ENCODE data around the gene GPX6. TPM values are rescaled to one million over a fixed set of nuclear protein-coding genes. Genes with fewer than 3 reads are reported as not detected.
"Not testable (repeated sequence)": the region's sequence is repeated elsewhere in the genome, so short reads cannot be mapped to it uniquely, and the experiment has no call there.

Gene GPX6
- total RNA-seq, 2 experiments from 2014 or later: not detected

DNA sequence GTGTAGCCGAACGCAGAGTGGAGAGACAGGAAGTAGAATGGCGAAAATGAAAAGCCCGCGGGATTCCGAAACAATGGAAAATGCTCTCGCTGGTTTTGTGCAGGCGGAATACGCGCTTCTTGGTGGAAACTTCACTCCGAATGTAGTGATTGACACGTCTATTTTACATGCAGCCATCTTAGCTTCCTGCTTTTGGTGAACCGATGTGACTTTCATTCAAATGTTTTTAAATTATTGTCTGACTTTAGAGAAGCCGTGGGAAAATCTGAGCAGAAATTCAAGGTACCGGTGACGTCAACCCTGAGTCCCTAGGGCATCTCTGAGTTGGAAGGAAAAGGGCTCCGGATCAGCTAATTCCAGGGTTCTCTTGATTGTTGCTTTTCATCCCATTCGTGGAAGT is 21.5 kb upstream of the GPX6 start:
- peak overlapping the region; percentile 54 for H3K4me3 Mint-ChIP-seq
- no peaks in the 10 kb centered on the region for H3K36me3 Mint-ChIP-seq
- peaks cover 5% of the 10 kb centered on the region for H3K9me3 Mint-ChIP-seq
- H3K27ac Mint-ChIP-seq: no peak overlapping the region
- DNase-seq: peak; percentile 2
- peaks cover 53% of the 10 kb centered on the region for H3K27me3 Mint-ChIP-seq
- H3K4me1 Mint-ChIP-seq: peaks cover 15% of the 10 kb centered on the region

DNA sequence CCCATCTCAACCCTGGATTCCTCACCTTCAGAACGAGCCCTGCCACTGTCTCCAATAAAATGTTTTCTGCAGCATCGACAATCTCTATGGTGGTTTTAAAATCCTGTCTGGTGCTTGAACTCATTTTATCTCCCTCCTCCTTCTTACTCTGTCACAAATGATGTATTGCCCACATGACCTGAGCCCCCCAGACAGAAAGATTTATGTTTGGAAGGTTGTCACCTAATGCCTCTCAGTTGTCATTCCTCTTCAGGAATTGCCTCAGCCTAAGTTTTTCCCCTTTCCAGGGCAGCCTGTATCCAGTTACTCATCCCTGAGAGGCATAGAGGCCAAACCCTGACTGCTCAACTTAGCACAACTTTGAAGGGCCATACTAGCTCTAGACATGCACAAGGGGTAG is 19.3 kb upstream of the GPX6 start:
- Mint-ChIP-seq H3K27ac (no peak overlapping the region), H3K9me3 (no peaks in the 10 kb centered on the region), H3K4me3 (no peak overlapping the region), H3K36me3 (no peaks in the 10 kb centered on the region), H3K27me3 (peaks cover 52% of the 10 kb centered on the region), H3K4me1 (peaks cover 14% of the 10 kb centered on the region)
- no peak for DNase-seq

DNA sequence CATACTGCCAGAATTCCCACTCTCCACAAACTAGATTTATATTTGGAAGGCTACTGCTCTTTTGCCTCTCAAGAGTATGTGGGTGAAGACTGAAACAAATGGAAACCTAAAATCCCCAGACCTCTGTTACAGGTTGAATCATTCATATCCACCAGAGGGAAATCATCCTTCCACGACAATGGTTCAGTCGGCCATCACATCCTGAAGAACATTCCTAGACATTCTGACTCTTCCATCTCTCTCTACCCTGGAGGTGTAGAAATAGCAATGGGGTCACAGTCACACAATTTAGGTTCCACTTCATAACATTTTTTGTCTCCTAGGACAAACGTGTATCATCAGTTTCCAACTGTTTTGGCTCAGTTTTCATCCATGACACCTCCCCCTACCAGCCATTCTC is 18.7 kb upstream of the GPX6 start:
- no peak overlapping the region for H3K4me3 Mint-ChIP-seq
- peaks cover 14% of the 10 kb centered on the region for H3K4me1 Mint-ChIP-seq

DNA sequence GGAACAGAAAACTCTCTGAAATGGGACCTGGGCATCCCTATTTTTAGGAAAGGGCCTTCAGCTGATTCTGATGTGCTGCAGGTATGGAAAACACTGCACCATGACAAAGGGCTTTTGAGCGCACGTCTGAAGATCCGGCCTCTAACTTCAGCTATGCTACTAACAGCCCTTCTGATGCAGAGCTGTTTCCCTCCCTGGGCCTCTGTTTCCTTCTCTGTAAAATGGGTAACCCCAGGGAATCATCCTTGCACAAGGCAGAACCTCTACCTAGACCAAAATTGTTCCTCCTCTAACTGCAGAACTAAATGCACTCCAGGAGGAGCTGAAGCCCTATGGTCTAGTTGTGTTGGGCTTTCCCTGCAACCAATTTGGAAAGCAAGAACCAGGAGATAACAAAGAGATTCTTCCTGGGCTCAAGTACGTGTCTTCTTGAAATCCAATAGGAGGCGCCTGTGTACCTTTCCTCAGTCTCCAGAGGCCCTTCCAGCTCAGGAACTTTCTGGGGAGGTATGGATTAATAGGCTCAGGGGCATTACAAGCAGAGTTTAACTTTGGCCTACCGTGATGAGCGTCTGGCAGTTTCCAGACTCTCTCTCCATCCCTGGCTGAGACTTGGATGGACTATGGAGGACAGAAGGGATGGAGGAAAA is 16.0 kb upstream of the GPX6 start:
- no peaks in the 10 kb centered on the region for H3K9me3 Mint-ChIP-seq
- H3K27me3 Mint-ChIP-seq: peaks cover 42% of the 10 kb centered on the region
- DNase-seq: no peak
- H3K4me3 Mint-ChIP-seq: no peak overlapping the region
- peaks cover 2% of the 10 kb centered on the region for H3K4me1 Mint-ChIP-seq
- H3K27ac Mint-ChIP-seq: no peak overlapping the region
- no peaks in the 10 kb centered on the region for H3K36me3 Mint-ChIP-seq

More for the DNA sequence above, 18.7 kb upstream of the GPX6 start:
- H3K9me3 Mint-ChIP-seq: no peaks in the 10 kb centered on the region
- DNase-seq: no peak
- peaks cover 47% of the 10 kb centered on the region for H3K27me3 Mint-ChIP-seq
- H3K27ac Mint-ChIP-seq: no peak overlapping the region
- no peaks in the 10 kb centered on the region for H3K36me3 Mint-ChIP-seq

DNA sequence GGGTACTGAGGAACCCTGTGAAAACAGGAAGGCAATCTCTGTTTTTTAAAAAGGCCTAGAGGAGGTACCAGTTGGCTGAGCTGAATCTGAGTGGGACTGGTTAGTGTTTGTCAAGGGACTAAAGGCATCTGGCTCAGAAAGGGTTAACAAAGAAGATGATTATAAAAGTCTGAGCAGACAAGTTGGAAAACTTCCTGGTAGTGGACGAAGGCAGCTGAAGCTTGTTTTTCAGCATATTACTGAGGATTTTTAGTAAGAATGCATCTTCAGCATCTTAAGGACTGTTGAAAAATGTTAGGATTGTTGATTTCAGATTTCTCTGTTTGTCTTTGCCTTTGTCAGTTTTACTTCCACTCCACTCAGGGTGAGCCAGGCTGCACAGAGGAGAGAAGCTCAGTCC is 15.2 kb upstream of the GPX6 start:
- DNase-seq: no peak
- no peak overlapping the region for H3K4me3 Mint-ChIP-seq
- H3K27me3 Mint-ChIP-seq: peaks cover 43% of the 10 kb centered on the region
- no peak overlapping the region for H3K27ac Mint-ChIP-seq
- no peaks in the 10 kb centered on the region for H3K9me3 Mint-ChIP-seq
- peaks cover 7% of the 10 kb centered on the region for H3K4me1 Mint-ChIP-seq
- no peaks in the 10 kb centered on the region for H3K36me3 Mint-ChIP-seq

DNA sequence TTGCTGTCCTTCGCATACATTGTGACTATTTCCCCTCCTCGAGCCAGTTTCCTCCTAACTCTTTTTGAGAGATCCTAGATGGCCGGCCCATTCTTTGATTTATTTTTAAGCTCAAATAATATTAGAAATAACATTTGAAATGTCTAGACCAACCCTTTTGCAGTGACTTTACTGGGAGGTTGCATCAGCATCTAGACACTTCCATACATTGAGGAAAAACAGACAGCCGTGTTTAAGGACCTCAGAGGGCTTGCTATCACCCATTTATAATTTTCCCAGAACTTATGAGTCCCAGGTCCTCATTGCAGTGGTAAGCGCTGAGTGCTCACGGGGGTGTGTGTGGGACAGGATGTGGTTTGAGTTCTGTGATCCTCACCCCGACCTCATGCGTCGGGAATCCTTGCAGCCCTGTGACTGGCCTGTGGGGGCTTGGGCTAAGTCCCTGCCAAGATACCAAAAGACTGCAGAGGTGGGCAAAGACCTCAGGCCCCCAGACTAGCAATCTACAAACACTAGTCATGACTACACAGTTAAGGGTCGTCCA is 10.0 kb upstream of the GPX6 start, which contains the start of gene GPX5:
GPX5 (plus strand) TSS at position 386 of the 544 bp plus-strand sequence; CDS start at position 519, 133 bp downstream.
- H3K9me3 Mint-ChIP-seq: no peaks in the 10 kb centered on the region
- H3K4me3 Mint-ChIP-seq: no peak within 1 kb of the TSS
- no peaks in the 10 kb centered on the region for H3K36me3 Mint-ChIP-seq
- H3K27me3 Mint-ChIP-seq: peaks cover 40% of the 10 kb centered on the region
- H3K4me1 Mint-ChIP-seq: peaks cover 25% of the 10 kb centered on the region
- DNase-seq: no peak
- no peak within 1 kb of the TSS for H3K27ac Mint-ChIP-seq

DNA sequence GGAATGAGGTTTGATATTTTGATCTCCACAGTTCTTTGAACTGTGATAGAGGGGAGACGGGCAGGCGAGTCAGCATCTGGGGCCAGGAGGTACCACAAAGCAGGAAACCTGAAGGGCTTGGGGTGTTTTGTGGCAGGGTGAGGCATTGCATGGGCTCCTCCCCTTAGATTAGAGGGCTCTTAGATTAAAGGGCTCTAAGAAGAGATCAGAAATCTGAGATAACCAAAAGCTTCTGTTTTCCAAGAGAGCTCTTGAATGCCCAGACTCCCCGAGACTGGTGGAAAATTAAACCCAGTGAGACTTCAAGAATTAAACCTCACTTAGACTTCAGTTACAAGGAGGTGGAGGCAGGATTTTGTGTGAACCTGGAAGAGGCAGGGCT is 7.6 kb upstream of the GPX6 start:
- H3K36me3 Mint-ChIP-seq: no peaks in the 10 kb centered on the region
- peak overlapping the region; percentile 40 for H3K27ac Mint-ChIP-seq
- H3K9me3 Mint-ChIP-seq: no peaks in the 10 kb centered on the region
- H3K4me1 Mint-ChIP-seq: peaks cover 25% of the 10 kb centered on the region
- peak overlapping the region; percentile 24 for H3K4me3 Mint-ChIP-seq
- peak; percentile 43 for DNase-seq
- H3K27me3 Mint-ChIP-seq: peaks cover 41% of the 10 kb centered on the region

DNA sequence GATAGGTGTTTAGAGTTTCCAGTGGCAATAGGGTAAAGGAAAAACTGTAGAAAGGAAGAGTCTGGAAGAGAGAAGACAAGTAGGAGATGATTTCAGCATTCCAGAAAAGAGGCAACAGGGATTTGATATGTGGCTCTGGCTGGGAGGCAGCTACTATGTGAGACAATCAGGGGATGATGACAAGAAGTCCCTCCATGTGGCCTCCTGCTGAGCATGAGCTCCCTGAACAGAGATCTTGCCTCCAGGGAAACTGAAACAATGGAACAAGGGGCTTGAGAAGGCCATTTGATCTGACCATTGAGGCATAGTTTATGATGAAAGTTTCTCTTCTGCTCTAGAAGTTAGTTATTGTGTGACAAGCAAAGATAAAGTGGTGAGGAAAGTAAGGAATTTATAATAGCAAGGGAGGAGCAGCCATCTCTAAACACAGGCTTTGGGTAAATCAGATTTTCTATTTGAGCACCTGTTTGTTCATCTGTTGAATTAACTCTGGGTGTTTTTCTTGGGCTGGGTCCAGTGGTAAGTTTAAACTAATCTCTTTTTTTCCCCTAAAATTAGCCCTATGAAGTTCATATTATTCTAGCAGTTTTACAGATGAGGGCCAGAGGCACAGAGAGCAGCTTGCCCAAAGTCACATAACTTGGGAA is 7.1 kb upstream of the GPX6 start:
- Mint-ChIP-seq H3K27me3 (peaks cover 37% of the 10 kb centered on the region), H3K4me3 (no peak overlapping the region), H3K9me3 (no peaks in the 10 kb centered on the region), H3K36me3 (no peaks in the 10 kb centered on the region), H3K4me1 (peaks cover 25% of the 10 kb centered on the region), H3K27ac (no peak overlapping the region)
- no peak for DNase-seq

DNA sequence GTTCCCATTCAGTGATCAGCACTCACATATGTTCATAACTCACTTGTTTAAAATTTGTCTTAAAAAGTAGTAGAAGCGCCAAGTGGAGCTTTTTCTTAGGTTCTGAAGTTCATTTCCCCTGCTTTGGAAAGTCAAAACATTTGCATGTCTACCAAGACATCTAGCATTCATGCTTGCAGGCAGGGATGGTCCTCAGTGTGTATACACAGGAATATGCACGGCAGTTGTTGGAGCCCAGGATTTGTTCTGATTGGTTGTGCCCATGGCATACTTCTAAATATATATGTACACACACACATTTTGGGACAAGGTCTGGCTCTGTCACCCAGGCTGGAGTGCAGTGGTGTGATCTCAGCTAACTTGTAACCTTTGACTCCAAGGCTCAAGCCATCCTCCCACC is 2.4 kb upstream of the GPX6 start:
- Mint-ChIP-seq H3K9me3 (no peaks in the 10 kb centered on the region), H3K36me3 (no peaks in the 10 kb centered on the region), H3K27me3 (peaks cover 29% of the 10 kb centered on the region), H3K4me1 (peaks cover 4% of the 10 kb centered on the region), H3K27ac (no peak overlapping the region), H3K4me3 (no peak overlapping the region)
- DNase-seq: no peak

DNA sequence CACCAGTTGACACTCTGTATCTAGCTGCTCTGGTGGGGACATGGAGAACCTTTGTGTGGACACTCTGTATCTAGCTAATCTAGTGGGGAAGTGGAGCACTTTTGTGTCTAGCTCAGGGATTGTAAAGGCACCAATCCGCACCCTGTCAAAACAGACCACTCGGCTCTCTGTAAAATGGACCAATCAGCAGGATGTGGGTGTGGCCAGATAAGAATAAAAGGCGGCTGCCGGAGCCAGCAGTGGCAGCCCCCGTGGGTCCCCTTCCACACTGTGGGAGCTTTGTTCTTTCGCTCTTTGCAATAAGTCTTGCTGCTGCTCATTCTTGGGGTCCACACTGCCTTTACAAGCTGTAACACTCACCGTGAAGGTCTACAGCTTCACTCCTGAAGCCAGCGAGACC is 3.2 kb downstream of the GPX6 start:
- H3K27ac Mint-ChIP-seq, H3K4me1 Mint-ChIP-seq, H3K9me3 Mint-ChIP-seq, H3K4me3 Mint-ChIP-seq, DNase-seq, H3K36me3 Mint-ChIP-seq: not testable (repeated sequence)
- H3K27me3 Mint-ChIP-seq: peaks cover 20% of the 10 kb centered on the region

DNA sequence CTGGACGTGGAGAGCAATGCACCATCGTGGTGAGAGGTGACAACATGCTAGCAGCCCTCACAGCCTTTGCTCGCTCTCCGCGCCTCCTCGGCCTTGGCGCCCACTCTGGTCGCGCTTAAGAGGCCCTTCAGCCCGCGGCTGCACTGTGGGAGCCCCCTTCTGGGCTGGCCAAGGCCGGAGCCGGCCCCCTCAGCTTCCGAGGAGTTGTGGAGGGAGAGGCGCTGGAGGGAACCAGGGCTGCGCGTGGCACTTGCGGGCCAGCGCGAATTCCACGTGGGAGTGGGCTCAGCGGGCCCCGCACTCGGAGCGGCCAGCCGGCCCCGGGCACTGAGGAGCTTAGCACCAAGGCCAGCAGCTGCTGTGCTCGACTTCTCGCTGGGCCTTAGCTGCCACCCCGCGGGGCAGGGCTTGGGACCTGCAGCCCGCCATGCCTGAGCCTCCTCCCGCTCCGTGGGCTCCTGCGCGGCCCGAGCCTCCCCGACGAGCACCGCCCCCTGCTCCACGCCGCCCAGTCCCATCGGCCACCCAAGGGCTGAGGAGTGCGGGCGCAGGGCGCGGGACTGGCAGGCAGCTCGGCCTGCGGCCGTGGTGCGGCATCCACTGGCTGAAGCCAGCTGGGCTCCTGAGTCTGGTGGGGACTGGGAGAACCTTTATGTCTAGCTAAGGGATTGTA is 3.8 kb downstream of the GPX6 start:
- Mint-ChIP-seq H3K4me3 (no peak overlapping the region), H3K4me1 (peaks cover 5% of the 10 kb centered on the region), H3K27ac (no peak overlapping the region), H3K36me3 (no peaks in the 10 kb centered on the region), H3K27me3 (peaks cover 20% of the 10 kb centered on the region), H3K9me3 (no peaks in the 10 kb centered on the region)
- no peak for DNase-seq

DNA sequence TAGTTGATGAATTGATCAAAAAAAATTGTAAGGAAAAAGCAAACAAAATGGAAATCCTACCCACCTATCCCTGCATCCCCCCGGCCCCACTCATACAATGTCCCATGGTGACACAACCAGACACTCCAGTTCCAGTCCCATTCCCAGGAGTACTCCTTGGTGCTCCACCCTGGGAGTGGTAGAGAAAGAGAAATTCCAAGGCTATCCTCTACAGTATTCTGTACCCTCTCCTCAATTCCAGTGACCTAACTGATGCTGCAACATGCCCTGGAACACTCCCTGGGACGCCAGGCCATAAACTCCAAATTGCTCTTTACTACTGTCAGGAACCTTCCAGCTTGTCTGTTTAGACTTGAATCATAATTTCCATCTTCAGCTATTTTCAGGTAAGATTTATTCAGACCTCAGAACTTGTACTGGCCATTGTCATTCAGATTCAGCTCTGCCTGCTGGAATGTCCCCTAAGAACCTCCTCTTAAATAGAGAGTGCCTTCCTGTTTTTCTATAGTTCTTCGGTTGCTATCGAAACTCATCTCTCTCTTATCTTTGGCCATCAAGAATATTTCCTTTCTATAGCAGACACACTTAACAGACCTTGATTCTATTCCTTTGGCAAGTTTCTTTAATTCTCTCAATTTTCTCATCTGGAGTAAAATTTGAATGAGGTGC is 8.7 kb downstream of the GPX6 start:
- no peak for DNase-seq
- Mint-ChIP-seq H3K27me3 (peaks cover 3% of the 10 kb centered on the region), H3K4me3 (no peak overlapping the region), H3K36me3 (no peaks in the 10 kb centered on the region), H3K9me3 (no peaks in the 10 kb centered on the region), H3K4me1 (peaks cover 7% of the 10 kb centered on the region), H3K27ac (no peak overlapping the region)

DNA sequence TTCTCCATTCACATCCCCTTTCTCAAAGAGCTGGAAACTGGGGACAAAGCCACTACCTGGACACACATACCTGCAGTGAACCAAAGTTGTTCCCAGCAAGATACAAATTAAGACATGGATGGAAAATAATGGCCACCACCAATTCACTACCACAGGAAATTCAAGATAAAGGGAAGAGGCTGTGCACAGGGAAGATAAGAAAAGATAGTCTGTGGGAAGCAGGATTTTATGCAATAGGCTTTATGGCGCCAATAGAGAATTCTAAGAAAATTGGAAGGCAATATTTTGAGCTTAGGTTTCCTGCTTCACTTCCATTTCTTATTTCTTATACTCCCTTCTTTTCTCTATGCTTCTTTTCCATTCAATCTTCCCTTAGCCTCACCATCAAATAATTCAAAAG is 9.9 kb downstream of the GPX6 start:
- H3K9me3 Mint-ChIP-seq: no peaks in the 10 kb centered on the region
- peaks cover 3% of the 10 kb centered on the region for H3K27me3 Mint-ChIP-seq
- no peaks in the 10 kb centered on the region for H3K36me3 Mint-ChIP-seq
- H3K4me3 Mint-ChIP-seq: no peak overlapping the region
- H3K27ac Mint-ChIP-seq: no peak overlapping the region
- H3K4me1 Mint-ChIP-seq: peaks cover 7% of the 10 kb centered on the region
- no peak for DNase-seq

DNA sequence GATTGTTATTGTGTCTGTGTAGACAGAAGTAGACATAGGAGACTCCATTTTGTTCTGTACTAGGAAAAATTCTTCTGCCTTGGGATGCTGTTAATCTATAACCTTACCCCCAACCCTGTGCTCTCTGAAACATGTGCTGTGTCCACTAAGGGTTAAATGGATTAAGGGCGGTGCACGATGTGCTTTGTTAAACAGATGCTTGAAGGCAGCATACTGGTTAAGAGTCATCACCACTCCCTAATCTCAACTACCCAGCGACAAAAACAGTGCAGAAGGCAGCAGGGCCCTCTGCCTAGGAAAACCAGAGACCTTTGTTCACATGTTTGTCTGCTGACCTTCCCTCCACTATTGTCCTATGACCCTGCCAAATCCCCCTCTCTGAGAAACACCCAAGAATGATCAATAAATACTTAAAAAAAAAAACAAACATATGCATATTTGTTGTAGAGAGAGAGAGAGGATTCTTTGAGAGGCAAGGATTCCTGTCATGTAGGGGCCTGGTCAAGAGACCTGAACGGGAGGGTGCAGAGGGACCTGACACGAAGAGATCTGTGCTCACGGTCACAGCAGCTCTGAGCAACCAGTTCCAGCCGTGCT is 12.8 kb downstream of the GPX6 start:
- not testable (repeated sequence) for H3K4me1 Mint-ChIP-seq, H3K27me3 Mint-ChIP-seq, H3K27ac Mint-ChIP-seq, DNase-seq, H3K4me3 Mint-ChIP-seq, H3K36me3 Mint-ChIP-seq, H3K9me3 Mint-ChIP-seq

DNA sequence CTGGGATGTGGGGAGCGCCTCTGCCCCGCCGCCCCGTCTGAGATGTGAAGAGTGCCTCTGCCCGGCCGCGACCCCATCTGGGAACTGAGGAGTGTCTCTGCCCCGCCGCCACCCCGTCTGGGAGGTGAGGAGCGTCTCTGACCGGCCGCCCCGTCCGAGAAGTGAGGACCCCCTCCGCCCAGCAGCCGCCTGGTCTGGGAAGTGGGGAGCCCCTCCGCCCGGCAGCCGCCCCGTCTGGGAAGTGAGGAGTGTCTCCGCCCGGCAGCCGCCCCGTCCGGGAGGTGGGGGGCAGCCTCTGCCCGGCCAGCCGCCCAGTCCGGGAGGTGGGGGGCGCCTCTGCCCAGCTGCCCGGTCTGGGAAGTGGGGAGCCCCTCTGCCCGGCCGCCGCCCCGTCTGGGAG is 13.5 kb downstream of the GPX6 start:
- H3K27me3 Mint-ChIP-seq, H3K27ac Mint-ChIP-seq, H3K9me3 Mint-ChIP-seq, H3K36me3 Mint-ChIP-seq, H3K4me1 Mint-ChIP-seq, H3K4me3 Mint-ChIP-seq, DNase-seq: not testable (repeated sequence)

Data from activated naive CD8-positive, alpha-beta T cell treated with anti-CD3 and anti-CD28 coated beads for 36 hours (primary cell).